Measurements from ENCODE around the gene RBP3. TPM values are rescaled to one million over a fixed set of nuclear protein-coding genes. Genes with fewer than 3 reads are reported as not detected.

RBP3 gene
- total RNA-seq = not detected

DNA sequence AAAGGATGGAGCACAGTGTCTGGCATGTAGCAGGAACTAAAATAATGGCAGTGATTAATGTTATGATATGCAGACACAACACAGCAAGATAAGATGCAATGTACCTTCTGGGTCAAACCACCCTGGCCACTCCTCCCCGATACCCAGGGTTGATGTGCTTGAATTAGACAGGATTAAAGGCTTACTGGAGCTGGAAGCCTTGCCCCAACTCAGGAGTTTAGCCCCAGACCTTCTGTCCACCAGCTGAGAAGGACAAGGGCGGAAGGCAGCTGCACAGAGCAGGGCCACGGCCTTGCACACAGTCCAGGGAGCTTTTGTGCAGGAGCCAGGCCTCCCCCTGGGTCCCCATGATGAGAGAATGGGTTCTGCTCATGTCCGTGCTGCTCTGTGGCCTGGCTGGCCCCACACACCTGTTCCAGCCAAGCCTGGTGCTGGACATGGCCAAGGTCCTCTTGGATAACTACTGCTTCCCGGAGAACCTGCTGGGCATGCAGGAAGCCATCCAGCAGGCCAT, at the start of gene RBP3:
RBP3 (plus strand) TSS at position 226 of the 514 bp plus-strand sequence; CDS start at position 348, 122 bp downstream.
- no peaks in the 10 kb centered on the region for H3K9me3 Mint-ChIP-seq (ENCODE audit: insufficient read depth)
- ChIA-PET POLR2A (no interaction called here), CTCF (interaction anchor here (1.0 to 1.6 kb wide), 2 partner anchors 12 to 14 kb away, joined by 4 to 5 read pairs; no protein-coding TSS in a partner anchor)
- DNase-seq (no peak), ATAC-seq (no peak)
- no peak within 1 kb of the TSS for H3K27ac Mint-ChIP-seq
- H3K4me3 Mint-ChIP-seq = no peak within 1 kb of the TSS
- H3K36me3 Mint-ChIP-seq (ENCODE audit: low read depth) = no peaks in the 10 kb centered on the region
- H3K27me3 Mint-ChIP-seq (ENCODE audit: low read depth) = no peaks in the 10 kb centered on the region
- H3K4me1 Mint-ChIP-seq (ENCODE audit: low read depth) = no peaks in the 10 kb centered on the region

DNA sequence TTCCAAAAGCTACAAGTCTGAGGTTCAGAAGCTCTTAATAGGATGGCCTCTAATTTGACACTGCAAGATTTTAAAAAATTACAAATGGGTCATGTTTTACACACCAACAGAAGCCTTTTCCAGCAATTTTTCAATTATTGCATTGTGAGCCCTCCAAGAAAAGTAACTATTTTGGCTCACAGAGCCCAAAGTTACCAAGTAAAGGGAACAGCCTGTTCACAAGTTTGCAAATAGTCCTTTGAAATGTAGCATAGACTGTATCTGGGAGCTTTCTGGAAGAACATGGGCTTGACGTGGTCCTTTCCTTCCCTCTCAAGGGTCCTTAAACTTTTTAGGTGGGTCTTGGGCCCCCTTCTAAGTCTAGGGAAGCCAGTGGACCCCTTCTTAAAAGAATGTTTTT, 49.4 kb upstream of the RBP3 start:
- Mint-ChIP-seq H3K4me3 (no peak overlapping the region), H3K27me3 (ENCODE audit: low read depth) (peaks cover 40% of the 10 kb centered on the region), H3K9me3 (ENCODE audit: insufficient read depth) (no peaks in the 10 kb centered on the region), H3K27ac (no peak overlapping the region), H3K36me3 (ENCODE audit: low read depth) (no peaks in the 10 kb centered on the region), H3K4me1 (ENCODE audit: low read depth) (peaks cover 3% of the 10 kb centered on the region)
- DNase-seq (no peak), ATAC-seq (no peak)
- CTCF ChIA-PET = interaction anchor here (1.3 to 3.1 kb wide), 3 partner anchors 13 to 250 kb away, joined by 7 to 10 read pairs (median 9); no protein-coding TSS in a partner anchor
- POLR2A ChIA-PET = no interaction called here

DNA sequence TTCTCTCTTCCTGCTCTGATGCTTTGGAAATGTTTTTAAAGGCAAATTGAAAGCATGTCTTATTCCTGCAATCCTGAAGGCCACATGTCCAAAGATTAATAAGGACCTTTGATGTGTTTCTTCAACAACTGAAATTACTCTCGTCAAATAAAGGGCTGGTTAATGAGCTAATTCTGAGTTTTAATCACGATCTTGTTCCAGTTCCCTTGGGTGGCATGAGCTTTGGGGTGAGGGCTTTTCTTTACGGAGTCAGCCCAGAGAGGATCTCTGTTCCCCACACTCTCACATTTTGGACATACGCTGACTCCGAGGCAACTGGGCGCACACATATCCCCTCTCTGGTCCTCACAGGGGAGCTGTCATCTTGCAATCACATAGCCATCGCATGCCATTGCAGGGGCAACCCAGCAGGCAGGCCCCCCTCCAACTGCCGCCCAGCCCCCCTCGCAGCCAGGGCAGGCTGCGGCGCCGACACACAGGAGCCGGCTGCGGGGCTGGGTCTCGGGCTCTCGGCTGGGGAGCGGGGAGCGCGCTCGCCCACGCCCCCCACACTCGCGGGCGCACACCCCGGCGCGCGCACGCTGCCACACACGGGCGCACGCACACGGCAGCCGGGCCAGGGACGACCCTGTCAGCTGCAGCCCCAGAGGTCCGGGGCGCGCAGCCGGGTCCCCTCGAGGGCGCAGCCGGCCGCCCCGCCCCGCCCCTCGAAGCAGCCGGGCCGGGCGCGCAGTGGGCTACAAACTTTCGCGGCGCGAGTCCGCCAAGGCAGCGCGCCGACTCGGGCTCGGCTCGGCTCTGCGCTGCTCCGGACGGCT, 48.3 kb upstream of the RBP3 start, which contains the start of gene GDF10:
GDF10 (plus strand) TSS at position 587 of the 818 bp plus-strand sequence. CDS start 455 bp downstream, outside the sequence.
- peaks cover 38% of the 10 kb centered on the region for H3K27me3 Mint-ChIP-seq (ENCODE audit: low read depth)
- no peak for DNase-seq

GRCh38 chr10:47300429-47300931, 47.7 kb upstream of the RBP3 start:
- H3K4me1 Mint-ChIP-seq (ENCODE audit: low read depth) = peaks cover 3% of the 10 kb centered on the region
- peak overlapping the region; percentile 24 for H3K4me3 Mint-ChIP-seq
- no peak overlapping the region for H3K27ac Mint-ChIP-seq
- CTCF ChIA-PET = interaction anchor here (1.2 kb wide), 1 partner anchor 11 kb away, joined by 6 read pairs; no protein-coding TSS in a partner anchor
- no peaks in the 10 kb centered on the region for H3K36me3 Mint-ChIP-seq (ENCODE audit: low read depth)
- no peaks in the 10 kb centered on the region for H3K9me3 Mint-ChIP-seq (ENCODE audit: insufficient read depth)
- POLR2A ChIA-PET = no interaction called here
- ATAC-seq (peak; percentile 22), DNase-seq (no peak)
- H3K27me3 Mint-ChIP-seq (ENCODE audit: low read depth) = peaks cover 38% of the 10 kb centered on the region

More for the DNA sequence above, 48.3 kb upstream of the RBP3 start, which contains the start of gene GDF10:
- peaks cover 3% of the 10 kb centered on the region for H3K4me1 Mint-ChIP-seq (ENCODE audit: low read depth)
- ATAC-seq = peak; percentile 60
- H3K36me3 Mint-ChIP-seq (ENCODE audit: low read depth) = no peaks in the 10 kb centered on the region
- no peaks in the 10 kb centered on the region for H3K9me3 Mint-ChIP-seq (ENCODE audit: insufficient read depth)
- CTCF ChIA-PET = interaction anchor here (1.9 to 3.1 kb wide), 2 partner anchors 12 to 251 kb away, joined by 9 to 10 read pairs; no protein-coding TSS in a partner anchor
- no peak within 1 kb of the TSS for H3K27ac Mint-ChIP-seq
- POLR2A ChIA-PET = no interaction called here
- H3K4me3 Mint-ChIP-seq = peak within 1 kb of the TSS; percentile 24

- no peaks in the 10 kb centered on the region for H3K36me3 Mint-ChIP-seq (ENCODE audit: low read depth)
- no peak for ATAC-seq
- H3K4me3 Mint-ChIP-seq = no peak overlapping the region
- POLR2A ChIA-PET = no interaction called here
- H3K27ac Mint-ChIP-seq = no peak overlapping the region
- DNase-seq = no peak
- peaks cover 37% of the 10 kb centered on the region for H3K27me3 Mint-ChIP-seq (ENCODE audit: low read depth)
- H3K9me3 Mint-ChIP-seq (ENCODE audit: insufficient read depth) = no peaks in the 10 kb centered on the region
- H3K4me1 Mint-ChIP-seq (ENCODE audit: low read depth) = peaks cover 3% of the 10 kb centered on the region
- CTCF ChIA-PET = interaction anchor here (1.1 to 1.2 kb wide), 2 partner anchors 10 to 254 kb away, joined by 4 to 6 read pairs; no protein-coding TSS in a partner anchor
Measured at GRCh38 chr10:47301833-47302232, 46.3 kb upstream of the RBP3 start.

GRCh38 chr10:47303105-47303504, 45.1 kb upstream of the RBP3 start:
- Mint-ChIP-seq H3K9me3 (ENCODE audit: insufficient read depth) (no peaks in the 10 kb centered on the region), H3K36me3 (ENCODE audit: low read depth) (no peaks in the 10 kb centered on the region), H3K27ac (no peak overlapping the region), H3K4me1 (ENCODE audit: low read depth) (peaks cover 3% of the 10 kb centered on the region), H3K4me3 (no peak overlapping the region), H3K27me3 (ENCODE audit: low read depth) (peaks cover 26% of the 10 kb centered on the region)
- POLR2A ChIA-PET = no interaction called here
- DNase-seq (no peak), ATAC-seq (no peak)
- CTCF ChIA-PET = interaction anchor here (1.0 to 1.5 kb wide), 7 partner anchors 8 to 278 kb away, joined by 3 to 6 read pairs (median 5); no protein-coding TSS in a partner anchor

DNA sequence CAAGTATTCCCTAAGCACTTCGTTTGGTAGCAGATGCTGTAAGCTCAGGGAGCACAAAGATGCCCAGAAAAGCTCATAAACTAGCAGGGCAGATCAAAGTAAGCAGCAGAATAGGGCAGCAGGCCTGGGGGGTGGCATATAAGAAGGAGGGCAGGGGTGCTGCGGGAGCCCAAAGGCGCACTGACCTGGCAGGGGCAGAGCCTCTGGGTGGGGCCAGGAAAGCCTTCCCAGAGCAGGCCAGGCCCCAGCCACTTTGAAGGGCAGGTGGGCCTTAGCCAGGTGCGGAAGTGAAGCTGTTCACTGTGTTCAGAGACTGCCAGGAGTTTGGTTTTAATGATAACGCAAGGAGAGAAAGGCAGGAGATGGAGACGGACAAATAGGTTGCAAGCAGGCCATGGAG, 44.3 kb upstream of the RBP3 start:
- Mint-ChIP-seq H3K36me3 (ENCODE audit: low read depth) (no peaks in the 10 kb centered on the region), H3K27me3 (ENCODE audit: low read depth) (peaks cover 21% of the 10 kb centered on the region), H3K27ac (no peak overlapping the region), H3K9me3 (ENCODE audit: insufficient read depth) (no peaks in the 10 kb centered on the region), H3K4me1 (ENCODE audit: low read depth) (peaks cover 3% of the 10 kb centered on the region), H3K4me3 (no peak overlapping the region)
- ATAC-seq (no peak), DNase-seq (no peak)
- ChIA-PET CTCF (interaction anchor here (1.1 to 1.5 kb wide), 6 partner anchors 8 to 279 kb away, joined by 3 to 6 read pairs (median 5); no protein-coding TSS in a partner anchor), POLR2A (no interaction called here)

GRCh38 chr10:47305566-47305965, 42.6 kb upstream of the RBP3 start:
- Mint-ChIP-seq H3K4me3 (no peak overlapping the region), H3K27me3 (ENCODE audit: low read depth) (peaks cover 14% of the 10 kb centered on the region), H3K36me3 (ENCODE audit: low read depth) (no peaks in the 10 kb centered on the region), H3K9me3 (ENCODE audit: insufficient read depth) (no peaks in the 10 kb centered on the region), H3K27ac (no peak overlapping the region), H3K4me1 (ENCODE audit: low read depth) (peaks cover 3% of the 10 kb centered on the region)
- no peak for DNase-seq
- no peak for ATAC-seq
- ChIA-PET POLR2A (no interaction called here), CTCF (interaction anchor here (0.9 to 1.6 kb wide), 4 partner anchors 8 to 281 kb away, joined by 3 to 16 read pairs (median 5); no protein-coding TSS in a partner anchor)

DNA sequence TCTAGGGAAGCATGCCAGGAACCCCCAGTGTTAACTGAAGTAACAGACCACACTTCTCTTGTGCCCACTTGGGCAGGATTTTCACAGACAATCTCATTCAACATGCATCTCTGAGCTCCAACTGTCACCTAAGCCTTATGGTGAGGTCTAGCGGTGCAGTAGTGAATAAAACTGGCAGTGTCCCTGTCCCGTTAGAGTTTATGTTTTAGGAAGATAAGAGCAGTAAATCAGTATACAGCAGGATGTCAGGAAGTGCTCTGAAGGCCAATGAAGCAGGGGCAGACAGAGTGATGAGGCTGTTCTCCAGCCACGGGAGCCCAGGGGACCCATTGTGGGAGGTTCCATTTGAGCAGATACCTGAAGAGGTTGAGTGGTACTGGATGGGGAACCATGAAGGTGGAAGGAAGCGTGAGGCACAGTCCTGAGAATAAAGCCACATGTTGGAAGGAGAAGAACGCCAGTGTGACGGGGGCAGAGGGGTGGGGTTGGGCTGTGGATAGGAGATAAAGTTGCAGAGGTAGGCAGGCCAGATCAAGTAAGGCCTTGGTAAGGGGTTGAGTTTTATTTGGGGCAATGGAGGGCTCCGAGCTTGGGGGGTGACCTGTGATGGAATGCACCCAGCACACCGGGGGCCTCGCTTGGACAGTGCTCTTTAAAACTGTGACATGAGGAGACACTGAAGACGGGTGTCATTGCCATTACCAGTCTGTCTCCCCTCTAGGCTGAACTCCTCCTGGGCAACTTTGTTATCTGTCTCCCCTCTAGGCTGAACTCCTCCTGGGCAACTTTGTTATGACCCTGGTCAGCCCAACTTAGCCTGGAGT, 41.6 kb upstream of the RBP3 start:
- Mint-ChIP-seq H3K9me3 (ENCODE audit: insufficient read depth) (no peaks in the 10 kb centered on the region), H3K36me3 (ENCODE audit: low read depth) (no peaks in the 10 kb centered on the region), H3K27me3 (ENCODE audit: low read depth) (peaks cover 7% of the 10 kb centered on the region), H3K4me1 (ENCODE audit: low read depth) (peaks cover 11% of the 10 kb centered on the region), H3K27ac (no peak overlapping the region), H3K4me3 (no peak overlapping the region)
- DNase-seq = no peak
- no peak for ATAC-seq
- ChIA-PET CTCF (interaction anchor here (1.1 to 1.6 kb wide), 3 partner anchors 9 to 258 kb away, joined by 4 to 16 read pairs (median 6); no protein-coding TSS in a partner anchor), POLR2A (no interaction called here)

DNA sequence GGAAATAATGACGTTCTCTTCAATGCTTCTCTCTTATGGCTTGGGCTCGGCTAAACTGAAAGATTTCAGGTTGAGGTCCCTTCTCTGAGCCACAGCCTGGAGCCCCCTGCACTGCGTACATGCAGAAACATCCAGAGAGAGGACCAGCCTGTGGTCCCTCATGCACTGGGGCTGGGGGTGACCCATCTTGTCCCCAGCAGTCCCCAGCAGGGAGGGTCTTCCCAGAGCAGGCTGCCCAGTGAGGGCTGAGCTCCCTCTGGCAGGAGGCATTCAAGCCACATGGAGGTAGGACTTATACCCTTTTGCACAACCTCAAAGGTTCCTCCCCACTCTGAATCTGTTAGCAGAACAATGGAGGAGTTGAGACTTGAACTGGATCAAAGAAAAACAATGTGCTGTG, 40.8 kb upstream of the RBP3 start:
- H3K27me3 Mint-ChIP-seq (ENCODE audit: low read depth) = peaks cover 4% of the 10 kb centered on the region
- H3K4me3 Mint-ChIP-seq = no peak overlapping the region
- ATAC-seq = no peak
- H3K4me1 Mint-ChIP-seq (ENCODE audit: low read depth) = peaks cover 18% of the 10 kb centered on the region
- POLR2A ChIA-PET = no interaction called here
- CTCF ChIA-PET = interaction anchor here (1.0 to 9.4 kb wide), 2 partner anchors 47 to 260 kb away, joined by 5 to 238 read pairs; no protein-coding TSS in a partner anchor
- H3K27ac Mint-ChIP-seq = no peak overlapping the region
- no peak for DNase-seq
- no peaks in the 10 kb centered on the region for H3K9me3 Mint-ChIP-seq (ENCODE audit: insufficient read depth)
- no peaks in the 10 kb centered on the region for H3K36me3 Mint-ChIP-seq (ENCODE audit: low read depth)

DNA sequence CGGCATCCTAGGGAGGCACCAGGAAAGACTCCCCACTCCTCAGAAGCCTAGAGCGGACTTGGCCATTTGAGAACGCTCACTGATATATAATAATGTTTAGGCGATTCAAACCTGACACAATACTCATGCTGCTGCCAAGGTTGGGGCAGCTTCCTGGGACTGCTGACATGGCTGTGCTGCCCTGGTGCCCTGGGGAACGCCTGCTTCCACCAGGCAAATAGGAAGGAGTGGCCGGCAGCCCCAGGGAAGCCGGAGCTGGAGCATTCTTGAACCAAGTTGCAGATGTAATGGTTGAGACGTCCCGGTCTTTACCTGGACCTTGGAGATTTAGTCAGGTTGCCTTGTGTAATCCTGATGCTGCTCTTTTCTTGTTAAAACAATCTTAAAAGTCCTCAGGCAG, 39.4 kb upstream of the RBP3 start:
- ATAC-seq (no peak), DNase-seq (no peak)
- Mint-ChIP-seq H3K9me3 (ENCODE audit: insufficient read depth) (no peaks in the 10 kb centered on the region), H3K4me1 (ENCODE audit: low read depth) (peaks cover 18% of the 10 kb centered on the region), H3K4me3 (no peak overlapping the region), H3K36me3 (ENCODE audit: low read depth) (no peaks in the 10 kb centered on the region), H3K27me3 (ENCODE audit: low read depth) (no peaks in the 10 kb centered on the region), H3K27ac (no peak overlapping the region)
- ChIA-PET CTCF (interaction anchor here (0.6 to 9.4 kb wide), 2 partner anchors 84 to 262 kb away, joined by 3 to 238 read pairs; no protein-coding TSS in a partner anchor), POLR2A (no interaction called here)
